ENCODE data around the gene GRAMD1A.
A peak's percentile ranks its signal among the peaks of the same experiment; 100 is the strongest.

GRAMD1A gene

GRCh38 chr19:35037716-35038622 lies 37.8 kb downstream of the GRAMD1A start:
- DNase-seq (no peak), ATAC-seq (replicated peaks) (peak; percentile 64 to 66)
- Mint-ChIP-seq H3K4me3 (no peak overlapping the region), H3K36me3 (no peaks in the 10 kb centered on the region), H3K27ac (no peak overlapping the region), H3K27me3 (peaks cover 19 to 36% of the 10 kb centered on the region in 2 donors), H3K4me1 (peaks cover 30 to 39% of the 10 kb centered on the region in 2 donors), H3K9me3 (no peaks in the 10 kb centered on the region)

- Mint-ChIP-seq H3K27ac (no peak overlapping the region), H3K4me3 (peak overlapping the region; percentile 62 to 85), H3K4me1 (peaks cover 30 to 39% of the 10 kb centered on the region in 2 donors), H3K27me3 (peaks cover 18 to 27% of the 10 kb centered on the region in 2 donors), H3K9me3 (no peaks in the 10 kb centered on the region), H3K36me3 (no peaks in the 10 kb centered on the region)
- peak; percentile 65 to 68 for ATAC-seq (replicated peaks)
- no peak for DNase-seq
Observed at GRCh38 chr19:35038623-35039512, 38.7 kb downstream of the GRAMD1A start.

- Mint-ChIP-seq H3K9me3 (no peaks in the 10 kb centered on the region), H3K36me3 (no peaks in the 10 kb centered on the region), H3K4me3 (peak overlapping the region; percentile 77 to 85), H3K27me3 (peaks cover 25 to 32% of the 10 kb centered on the region in 2 donors), H3K27ac (peak overlapping the region; percentile 59), H3K4me1 (peaks cover 38 to 52% of the 10 kb centered on the region in 2 donors)
- ATAC-seq (replicated peaks) (peak; percentile 10 to 35), DNase-seq (no peak)
Observed at GRCh38 chr19:35039881-35040825, 40.0 kb downstream of the GRAMD1A start.

GRCh38 chr19:35040826-35041547 lies 40.9 kb downstream of the GRAMD1A start:
- DNase-seq = no peak
- Mint-ChIP-seq H3K4me3 (peak overlapping the region; percentile 77 to 85), H3K9me3 (no peaks in the 10 kb centered on the region), H3K27me3 (peaks cover 25 to 35% of the 10 kb centered on the region in 2 donors), H3K36me3 (no peaks in the 10 kb centered on the region), H3K4me1 (peaks cover 45 to 60% of the 10 kb centered on the region in 2 donors), H3K27ac (peak overlapping the region; percentile 59)
- ATAC-seq (replicated peaks) = peak; percentile 5 to 11

GRCh38 chr19:35041548-35042055 lies 41.5 kb downstream of the GRAMD1A start, which contains the start of gene HPN:
HPN (plus strand) TSS chr19:35041721; CDS start chr19:35042507, 786 bp downstream.
- H3K27me3 Mint-ChIP-seq = peaks cover 25 to 35% of the 10 kb centered on the region in 2 donors
- peaks cover 45 to 61% of the 10 kb centered on the region in 2 donors for H3K4me1 Mint-ChIP-seq
- H3K27ac Mint-ChIP-seq = peak within 1 kb of the TSS; percentile 59
- H3K36me3 Mint-ChIP-seq = no peaks in the 10 kb centered on the region
- H3K4me3 Mint-ChIP-seq = peak within 1 kb of the TSS; percentile 77 to 85
- H3K9me3 Mint-ChIP-seq = no peaks in the 10 kb centered on the region
- ATAC-seq (replicated peaks) = no peak
- DNase-seq = no peak

- no peak for ATAC-seq (replicated peaks)
- peak overlapping the region; percentile 3 for H3K27ac Mint-ChIP-seq
Observed at GRCh38 chr19:35042056-35042730, 42.1 kb downstream of the GRAMD1A start.

GRCh38 chr19:35042954-35043604 lies 43.0 kb downstream of the GRAMD1A start:
- no peaks in the 10 kb centered on the region for H3K9me3 Mint-ChIP-seq
- ATAC-seq (replicated peaks) (no peak), DNase-seq (no peak)
- no peaks in the 10 kb centered on the region for H3K36me3 Mint-ChIP-seq
- no peak overlapping the region for H3K4me3 Mint-ChIP-seq
- no peak overlapping the region for H3K27ac Mint-ChIP-seq
- peaks cover 43 to 55% of the 10 kb centered on the region in 2 donors for H3K4me1 Mint-ChIP-seq
- H3K27me3 Mint-ChIP-seq = peaks cover 25 to 35% of the 10 kb centered on the region in 2 donors

More at GRCh38 chr19:35042056-35042730, 42.1 kb downstream of the GRAMD1A start:
- peaks cover 44 to 61% of the 10 kb centered on the region in 2 donors for H3K4me1 Mint-ChIP-seq
- H3K9me3 Mint-ChIP-seq = no peaks in the 10 kb centered on the region
- peaks cover 25 to 35% of the 10 kb centered on the region in 2 donors for H3K27me3 Mint-ChIP-seq
- no peak overlapping the region for H3K4me3 Mint-ChIP-seq
- H3K36me3 Mint-ChIP-seq = no peaks in the 10 kb centered on the region
- DNase-seq = no peak

GRCh38 chr19:35043906-35044305 lies 43.8 kb downstream of the GRAMD1A start:
- Mint-ChIP-seq H3K27ac (peak overlapping the region; percentile 25), H3K9me3 (no peaks in the 10 kb centered on the region), H3K27me3 (peaks cover 25 to 35% of the 10 kb centered on the region in 2 donors), H3K36me3 (no peaks in the 10 kb centered on the region), H3K4me1 (peaks cover 37 to 47% of the 10 kb centered on the region in 2 donors), H3K4me3 (no peak overlapping the region)
- ATAC-seq (replicated peaks) (no peak), DNase-seq (no peak)

GRCh38 chr19:35044317-35045117 lies 44.4 kb downstream of the GRAMD1A start:
- Mint-ChIP-seq H3K36me3 (no peaks in the 10 kb centered on the region), H3K9me3 (no peaks in the 10 kb centered on the region), H3K4me1 (peaks cover 32 to 40% of the 10 kb centered on the region in 2 donors), H3K4me3 (no peak overlapping the region), H3K27ac (peak overlapping the region; percentile 52), H3K27me3 (peaks cover 25 to 35% of the 10 kb centered on the region in 2 donors)
- no peak for DNase-seq
- ATAC-seq (replicated peaks) = no peak

- Mint-ChIP-seq H3K36me3 (no peaks in the 10 kb centered on the region), H3K4me1 (peaks cover 25 to 28% of the 10 kb centered on the region in 2 donors), H3K4me3 (no peak overlapping the region), H3K27ac (no peak overlapping the region), H3K9me3 (no peaks in the 10 kb centered on the region), H3K27me3 (peaks cover 17 to 25% of the 10 kb centered on the region in 2 donors)
- DNase-seq (peak; percentile 55), ATAC-seq (replicated peaks) (peak; percentile 91 to 98)
Observed at GRCh38 chr19:35045667-35046300, 45.7 kb downstream of the GRAMD1A start.

- DNase-seq (no peak), ATAC-seq (replicated peaks) (no peak)
- H3K27me3 Mint-ChIP-seq = peaks cover 16 to 24% of the 10 kb centered on the region in 2 donors
- H3K27ac Mint-ChIP-seq = no peak overlapping the region
- no peaks in the 10 kb centered on the region for H3K9me3 Mint-ChIP-seq
- H3K4me1 Mint-ChIP-seq = peaks cover 22 to 23% of the 10 kb centered on the region in 2 donors
- H3K4me3 Mint-ChIP-seq = no peak overlapping the region
- no peaks in the 10 kb centered on the region for H3K36me3 Mint-ChIP-seq
Observed at GRCh38 chr19:35046461-35046860, 46.3 kb downstream of the GRAMD1A start.
